ENCODE results near the gene PCARE.
"Not testable (repeated sequence)": the region's sequence is repeated elsewhere in the genome, so short reads cannot be mapped to it uniquely, and the experiment has no call there.

PCARE gene

GRCh38 chr2:29097569-29097968, 23.2 kb upstream of the PCARE start:
- no peak for DNase-seq (ENCODE audit: low read depth)
- H3K4me3 ChIP-seq (ENCODE audit: low read depth, low read length): no peak overlapping the region
- no peak for TF ChIP-seq CTCF (IDR thresholded peaks at IDR 0.05; ENCODE audit: control insufficient read depth, extremely low read depth, insufficient read depth)

- no peak for DNase-seq (ENCODE audit: low read depth)
- H3K4me3 ChIP-seq (ENCODE audit: low read depth, low read length): no peak overlapping the region
- no peak for TF ChIP-seq CTCF (IDR thresholded peaks at IDR 0.05; ENCODE audit: control insufficient read depth, extremely low read depth, insufficient read depth)
Observed at GRCh38 chr2:29096969-29097368, 22.6 kb upstream of the PCARE start.

- not testable (repeated sequence) for H3K4me3 ChIP-seq (ENCODE audit: low read depth, low read length); DNase-seq (ENCODE audit: low read depth)
Observed at GRCh38 chr2:29090311-29090710, 16.0 kb upstream of the PCARE start.

GRCh38 chr2:29084554-29084953, 10.2 kb upstream of the PCARE start:
- no peak for TF ChIP-seq CTCF (IDR thresholded peaks at IDR 0.05; ENCODE audit: control insufficient read depth, extremely low read depth, insufficient read depth)

GRCh38 chr2:29082804-29083495, 8.6 kb upstream of the PCARE start:
- DNase-seq (ENCODE audit: low read depth): no peak
- no peak for TF ChIP-seq CTCF (IDR thresholded peaks at IDR 0.05; ENCODE audit: control insufficient read depth, extremely low read depth, insufficient read depth)
- no peak overlapping the region for H3K4me3 ChIP-seq (ENCODE audit: low read depth, low read length)

More at GRCh38 chr2:29084554-29084953, 10.2 kb upstream of the PCARE start:
- H3K4me3 ChIP-seq (ENCODE audit: low read depth, low read length): no peak overlapping the region
- DNase-seq (ENCODE audit: low read depth): no peak

GRCh38 chr2:29080886-29081743, 6.8 kb upstream of the PCARE start:
- DNase-seq (ENCODE audit: low read depth): no peak
- no peak overlapping the region for H3K4me3 ChIP-seq (ENCODE audit: low read depth, low read length)
- no peak for TF ChIP-seq CTCF (IDR thresholded peaks at IDR 0.05; ENCODE audit: control insufficient read depth, extremely low read depth, insufficient read depth)

- no peak for TF ChIP-seq CTCF (IDR thresholded peaks at IDR 0.05; ENCODE audit: control insufficient read depth, extremely low read depth, insufficient read depth)
- DNase-seq (ENCODE audit: low read depth): no peak
- H3K4me3 ChIP-seq (ENCODE audit: low read depth, low read length): no peak overlapping the region
Observed at GRCh38 chr2:29079887-29080286, 5.6 kb upstream of the PCARE start.

Measured in LNCaP clone FGC (cell line).